HepG2 (cell line): ENCODE measurements around the gene TNNT1. TPM values are rescaled to one million over a fixed set of nuclear protein-coding genes. Genes with fewer than 3 reads are reported as not detected.

Experiments
- ATAC-seq: fragments of 200-7000 bp; cut with Tn5 transposase; 3 replicates; pipeline ENCODE4 v1.9.1; 2020; ENCODE audit warnings: mild to moderate bottlenecking, moderate library complexity
- BruUV-seq: library from RNA; stranded (reverse); fragments of 400-500 nt; replicated peaks from 2 replicates; lab custom pipeline; 2021; lab: Mats Ljungman, UMichigan
- CTCF ChIA-PET: fragments of 300-600 bp; formaldehyde crosslinking; extraction: SDS; loops from one replicate; lab custom pipeline; 2021; ENCODE audit warnings: low total read pairs, inconsistent platforms, low intra/inter-chr PET ratio; lab: Yijun Ruan, JAX
- POLR2A ChIA-PET: fragments of 350-600 bp; sonication (Branson Sonifier 250); formaldehyde crosslinking; loops from one replicate; lab custom pipeline; 2020; ENCODE audit warnings: antibody characterized with exemption, inconsistent platforms; lab: Yijun Ruan, JAX
- DNase-seq: peaks from one replicate; pipeline ENCODE4 v3.0.0-alpha.2; 2015; ENCODE audit warnings: low spot score
- FAIRE-seq: peaks from 3 replicates; lab custom pipeline; 2011; peaks lifted over from hg19 to GRCh38; lab: Jason Lieb, UNC
- H2AFZ ChIP-seq: one replicate; pipeline ENCODE4 v1.6.1; 2011; ENCODE audit warnings: low read length, inconsistent platforms
- H3K27ac ChIP-seq: fragments of 300-600 bp; 3 replicates; pipeline ENCODE4 v1.8.0; 2011; ENCODE audit warnings: mixed run types, mild to moderate bottlenecking, mixed read lengths, low read length, inconsistent platforms; ENCODE audit not compliant: insufficient read depth; ENCODE audit errors: extremely low read length
- H3K27me3 ChIP-seq, 2 experiments: fragments of 200-600 bp in 1 of 2; 2 replicates in 1 of 2; 3 replicates in 1 of 2; pipeline versions ENCODE4 v1.6.0 to v1.8.0; 2011; ENCODE audit warnings: low read length in 2 of 2, mild to moderate bottlenecking in 2 of 2, moderate library complexity in 2 of 2, inconsistent platforms in 1 of 2; ENCODE audit not compliant: insufficient read depth in 2 of 2, control insufficient read depth in 1 of 2
- H3K36me3 ChIP-seq, 2 experiments: fragments of 200-600 bp in 1 of 2; replicated peaks in 1 of 2; 2 replicates in 1 of 2; 3 replicates in 1 of 2; pipeline versions ENCODE4 v1.5.1 to v1.8.0; 2011; ENCODE audit warnings: low read length in 2 of 2, inconsistent platforms in 1 of 2; ENCODE audit not compliant: insufficient read depth in 2 of 2, control insufficient read depth in 1 of 2
- H3K4me1 ChIP-seq: 2 replicates; pipeline ENCODE4 v1.5.1; 2012; ENCODE audit warnings: low read length, inconsistent platforms; ENCODE audit not compliant: insufficient read depth
- H3K4me2 ChIP-seq: 2 replicates; pipeline ENCODE4 v1.6.0; 2011; ENCODE audit warnings: low read depth, low read length, inconsistent platforms
- H3K4me3 ChIP-seq, 3 experiments: fragments of 200-600 bp in 1 of 3; sonication (generic), shearing (Covaris generic) in 1 of 3; replicated peaks in 1 of 3; 2 replicates each; pipeline ENCODE4 v1.5.1; 2011 to 2016; ENCODE audit warnings: low read length in 3 of 3, inconsistent platforms in 2 of 3, low read depth in 2 of 3, mild to moderate bottlenecking in 2 of 3, control low read depth in 1 of 3, mixed read lengths in 1 of 3; ENCODE audit not compliant: insufficient read depth in 1 of 3
- H3K79me2 ChIP-seq: one replicate; pipeline ENCODE4 v1.6.1; 2011; ENCODE audit warnings: low read length, inconsistent platforms; ENCODE audit not compliant: insufficient read depth
- H3K9ac ChIP-seq: 2 replicates; pipeline ENCODE4 v1.6.0; 2011; ENCODE audit warnings: mild to moderate bottlenecking, low read depth, low read length, inconsistent platforms; ENCODE audit not compliant: insufficient read depth
- H3K9me3 ChIP-seq: 2 replicates; pipeline ENCODE4 v1.5.1; 2012; ENCODE audit warnings: mild to moderate bottlenecking, low read length
- H4K20me1 ChIP-seq: 2 replicates; pipeline ENCODE4 v1.6.0; 2011; ENCODE audit warnings: inconsistent platforms, mild to moderate bottlenecking, low read length, moderate library complexity; ENCODE audit not compliant: insufficient read depth
- BORCS8-MEF2B ChIP-seq: sonication (generic); formaldehyde crosslinking; IDR thresholded peaks from 2 replicates; pipeline ENCODE4 v1.8.0; 2022; ENCODE audit warnings: mild to moderate bottlenecking, missing genetic modification reagents
- CEBPG ChIP-seq: IDR thresholded peaks from 2 replicates; pipeline ENCODE4 v1.6.1; 2016
- GABPB1 ChIP-seq: IDR thresholded peaks from 2 replicates; pipeline ENCODE4 v1.6.1; 2016; ENCODE audit warnings: mild to moderate bottlenecking, missing genetic modification reagents, moderate library complexity, missing compliant biosample characterization
- NR2F2 ChIP-seq: IDR thresholded peaks from 2 replicates; pipeline ENCODE4 v1.6.1; 2012; ENCODE audit warnings: low read depth, inconsistent platforms, borderline replicate concordance
- RXRA ChIP-seq: sonication (generic); formaldehyde crosslinking; IDR thresholded peaks from 2 replicates; pipeline ENCODE4 v1.5.1; 2020; ENCODE audit warnings: missing genetic modification reagents
- SNAI1 ChIP-seq: sonication (generic); formaldehyde crosslinking; IDR thresholded peaks from 2 replicates; pipeline ENCODE4 v1.5.0; 2020; ENCODE audit warnings: mild to moderate bottlenecking, missing genetic modification reagents, borderline replicate concordance
- TEAD3 ChIP-seq: optimal IDR thresholded peaks from 2 replicates; pipeline ENCODE3; 2016; ENCODE audit warnings: borderline replicate concordance
- ZMAT3 ChIP-seq: sonication (generic); formaldehyde crosslinking; conservative IDR thresholded peaks from 2 replicates; pipeline ENCODE4 v1.7.0; 2021; ENCODE audit warnings: missing genetic modification reagents
- ZNF138 ChIP-seq: sonication (generic); formaldehyde crosslinking; IDR thresholded peaks from 2 replicates; pipeline ENCODE4 v1.5.0; 2020; ENCODE audit warnings: mild to moderate bottlenecking, low read depth, missing genetic modification reagents
- ZNF232 ChIP-seq: sonication (generic); formaldehyde crosslinking; IDR thresholded peaks from 2 replicates; pipeline ENCODE4 v1.4.0; 2020; ENCODE audit warnings: missing genetic modification reagents, borderline replicate concordance
- ZNF766 ChIP-seq: sonication (generic); formaldehyde crosslinking; IDR thresholded peaks from 2 replicates; pipeline ENCODE4 v1.5.0; 2020; ENCODE audit warnings: missing genetic modification reagents, borderline replicate concordance
- ZNF777 ChIP-seq: sonication (generic); formaldehyde crosslinking; IDR thresholded peaks from 2 replicates; pipeline ENCODE4 v1.4.0; 2020; ENCODE audit warnings: missing genetic modification reagents
- WGBS: methylation state at CpG from one replicate; pipeline ENCODE4 v1.1.6; 2017; ENCODE audit warnings: low lambda C conversion rate; 5-methylcytosine and 5-hydroxymethylcytosine counted together
- in situ Hi-C: cut with HindIII; loops from 2 replicates; pipeline ENCODE4 v1.10.0; 2017; ENCODE audit warnings: low pct_unique_long_range_greater_than_20kb; ENCODE audit not compliant: extremely low pct_ligation_motif_present
- intact Hi-C: fragments of 100-400 bp; cut with micrococcal nuclease; formaldehyde crosslinking; loops from one replicate; pipeline ENCODE4 v1.10.0; 2022; ENCODE audit not compliant: unreplicated experiment
- polyA plus RNA-seq, 8 experiments: library from polyadenylated mRNA; depleted of rRNA in 3 of 8; stranded (reverse) in 7 of 8; unstranded in 1 of 8; fragments of >200 nt; fragmentation: Illumina TruSeq in 4 of 8; extraction: Trizol in 4 of 8; gene quantifications; 2 replicates each; pipeline versions ENCODE4 v1.2.1 to v1.2.3, GENCODE V29; 2011 to 2016; ENCODE audit warnings: low read depth in 4 of 8, missing spikeins in 1 of 8, mixed read lengths in 1 of 8; ENCODE audit not compliant: insufficient read depth in 1 of 8
- total RNA-seq, 5 experiments: library from RNA; depleted of rRNA; stranded (reverse); fragments of >200 nt; fragmentation: Illumina TruSeq; extraction: Trizol; gene quantifications; 2 replicates each; pipeline ENCODE4 v1.2.3, GENCODE V29; 2016; ENCODE audit warnings: low read depth in 1 of 5
- TF ChIP-seq, protein P1 (sequence below): sonication (generic); formaldehyde crosslinking; IDR thresholded peaks from 2 replicates; pipeline ENCODE4 v1.4.0; 2020; ENCODE audit warnings: missing genetic modification reagents
- TF ChIP-seq, protein P2 (sequence below): sonication (generic); formaldehyde crosslinking; IDR thresholded peaks from 2 replicates; pipeline ENCODE4 v1.5.0; 2020; ENCODE audit warnings: mild to moderate bottlenecking, missing genetic modification reagents, moderate library complexity
- TF ChIP-seq, protein P3 (sequence below): sonication (generic); formaldehyde crosslinking; IDR thresholded peaks from 2 replicates; pipeline ENCODE4 v1.8.0; 2022; ENCODE audit warnings: missing genetic modification reagents, mild to moderate bottlenecking, inconsistent platforms, borderline replicate concordance
- TF ChIP-seq, protein P4 (sequence below): sonication (generic); formaldehyde crosslinking; IDR thresholded peaks from 2 replicates; pipeline ENCODE4 v1.8.1; 2023; ENCODE audit warnings: mild to moderate bottlenecking, missing genetic modification reagents

Gene TNNT1
- total and polyA plus RNA-seq, 2 of the 13 experiments (the other 11 are each of a cell fraction or from before 2014, with no cell fraction given) = 1.3 to 2.4 TPM

DNA sequence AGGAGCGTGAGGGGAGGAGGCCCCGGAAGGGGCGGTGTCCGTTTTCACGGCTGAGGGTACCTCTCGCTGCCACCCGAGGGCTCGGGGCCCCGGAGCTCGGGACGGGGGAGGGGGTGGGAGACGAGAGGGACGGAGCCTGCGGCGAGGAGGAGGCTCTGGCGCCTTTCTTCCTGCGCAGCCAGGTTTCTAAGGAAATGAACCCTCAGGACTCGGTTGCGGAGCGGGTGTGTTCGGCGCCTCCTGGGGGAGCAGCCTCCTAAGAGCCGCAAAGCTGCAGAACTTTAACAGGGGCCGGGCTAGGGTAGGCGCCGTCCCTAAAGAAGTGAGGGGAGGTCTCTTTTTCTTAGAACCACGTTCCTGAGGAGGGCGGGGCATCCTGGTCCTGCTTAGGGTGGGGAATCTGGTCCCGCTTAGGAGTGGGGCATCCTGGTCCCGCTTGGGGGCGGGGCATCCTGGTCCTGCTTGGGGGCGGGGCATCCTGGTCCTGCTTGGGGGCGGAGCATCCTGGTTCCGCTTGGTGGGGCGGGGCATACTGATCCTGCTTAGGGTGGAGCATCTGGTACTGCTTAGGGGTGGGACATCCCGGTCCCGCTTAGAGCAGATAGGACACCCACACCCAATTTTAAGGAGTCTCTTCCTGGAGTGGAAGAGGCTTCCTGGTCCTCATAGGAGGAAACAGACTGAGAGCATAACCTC, 24.9 kb upstream of the TNNT1 start:
- in situ Hi-C loops = no loop called here
- no peaks in the 10 kb centered on the region for H3K36me3 ChIP-seq
- peaks cover 26% of the 10 kb centered on the region for H3K4me1 ChIP-seq
- no peaks in the 10 kb centered on the region for H3K79me2 ChIP-seq
- H3K9ac ChIP-seq = peak overlapping the region; percentile 10; the same call in 1 of the 2 replicates
- BruUV-seq = no TSS peak
- peak; percentile 39 for DNase-seq
- no peak for FAIRE-seq
- H3K27me3 ChIP-seq = peaks cover 3 to 48% of the 10 kb centered on the region in 2 experiments
- H2AFZ ChIP-seq = no peak overlapping the region
- H3K9me3 ChIP-seq = no peaks in the 10 kb centered on the region
- 0% methylated on average over 11 of the region's 37 CpGs for WGBS
- H3K27ac ChIP-seq = no peak overlapping the region
- H3K4me2 ChIP-seq = peak overlapping the region; percentile 94
- H3K4me3 ChIP-seq = peak overlapping the region; percentile 51 to 77 (median 64)
- ATAC-seq = peak; percentile 49
- CTCF ChIA-PET = no interaction called here
- intact Hi-C loops = no loop called here
- H4K20me1 ChIP-seq = no peaks in the 10 kb centered on the region
- POLR2A ChIA-PET = interaction anchor here (0.9 to 1.7 kb wide), 3 partner anchors 33 to 234 kb away, joined by 3 to 7 read pairs (median 3); partner anchors contain the start of genes PTPRH and UBE2S
- TF ChIP-seq ZMAT3 = 0 out of 2 replicates have a peak, but pooled peaks have one; percentile 23
- TF ChIP-seq RXRA = peak; percentile 19; the same call in 1 of the 2 replicates
- no peak for TF ChIP-seq ZNF138 (CRISPR knock-in tag)
- peak; percentile 48; the same call in 1 of the 2 replicates for TF ChIP-seq ZNF777 (CRISPR knock-in tag)
- TF ChIP-seq, protein P1, sequence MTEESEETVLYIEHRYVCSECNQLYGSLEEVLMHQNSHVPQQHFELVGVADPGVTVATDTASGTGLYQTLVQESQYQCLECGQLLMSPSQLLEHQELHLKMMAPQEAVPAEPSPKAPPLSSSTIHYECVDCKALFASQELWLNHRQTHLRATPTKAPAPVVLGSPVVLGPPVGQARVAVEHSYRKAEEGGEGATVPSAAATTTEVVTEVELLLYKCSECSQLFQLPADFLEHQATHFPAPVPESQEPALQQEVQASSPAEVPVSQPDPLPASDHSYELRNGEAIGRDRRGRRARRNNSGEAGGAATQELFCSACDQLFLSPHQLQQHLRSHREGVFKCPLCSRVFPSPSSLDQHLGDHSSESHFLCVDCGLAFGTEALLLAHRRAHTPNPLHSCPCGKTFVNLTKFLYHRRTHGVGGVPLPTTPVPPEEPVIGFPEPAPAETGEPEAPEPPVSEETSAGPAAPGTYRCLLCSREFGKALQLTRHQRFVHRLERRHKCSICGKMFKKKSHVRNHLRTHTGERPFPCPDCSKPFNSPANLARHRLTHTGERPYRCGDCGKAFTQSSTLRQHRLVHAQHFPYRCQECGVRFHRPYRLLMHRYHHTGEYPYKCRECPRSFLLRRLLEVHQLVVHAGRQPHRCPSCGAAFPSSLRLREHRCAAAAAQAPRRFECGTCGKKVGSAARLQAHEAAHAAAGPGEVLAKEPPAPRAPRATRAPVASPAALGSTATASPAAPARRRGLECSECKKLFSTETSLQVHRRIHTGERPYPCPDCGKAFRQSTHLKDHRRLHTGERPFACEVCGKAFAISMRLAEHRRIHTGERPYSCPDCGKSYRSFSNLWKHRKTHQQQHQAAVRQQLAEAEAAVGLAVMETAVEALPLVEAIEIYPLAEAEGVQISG (CRISPR knock-in tag) = 0 out of 2 replicates have a peak, but pooled peaks have one; percentile 26
- TF ChIP-seq CEBPG (CRISPR knock-in tag) = no peak
- TF ChIP-seq TEAD3 (CRISPR knock-in tag) = peak; percentile 6
- TF ChIP-seq SNAI1 (CRISPR knock-in tag) = no peak
- peak; percentile 69; the same call in 1 of the 2 replicates for TF ChIP-seq GABPB1 (CRISPR knock-in tag)
- TF ChIP-seq ZNF766 = no peak
- TF ChIP-seq, protein P2, sequence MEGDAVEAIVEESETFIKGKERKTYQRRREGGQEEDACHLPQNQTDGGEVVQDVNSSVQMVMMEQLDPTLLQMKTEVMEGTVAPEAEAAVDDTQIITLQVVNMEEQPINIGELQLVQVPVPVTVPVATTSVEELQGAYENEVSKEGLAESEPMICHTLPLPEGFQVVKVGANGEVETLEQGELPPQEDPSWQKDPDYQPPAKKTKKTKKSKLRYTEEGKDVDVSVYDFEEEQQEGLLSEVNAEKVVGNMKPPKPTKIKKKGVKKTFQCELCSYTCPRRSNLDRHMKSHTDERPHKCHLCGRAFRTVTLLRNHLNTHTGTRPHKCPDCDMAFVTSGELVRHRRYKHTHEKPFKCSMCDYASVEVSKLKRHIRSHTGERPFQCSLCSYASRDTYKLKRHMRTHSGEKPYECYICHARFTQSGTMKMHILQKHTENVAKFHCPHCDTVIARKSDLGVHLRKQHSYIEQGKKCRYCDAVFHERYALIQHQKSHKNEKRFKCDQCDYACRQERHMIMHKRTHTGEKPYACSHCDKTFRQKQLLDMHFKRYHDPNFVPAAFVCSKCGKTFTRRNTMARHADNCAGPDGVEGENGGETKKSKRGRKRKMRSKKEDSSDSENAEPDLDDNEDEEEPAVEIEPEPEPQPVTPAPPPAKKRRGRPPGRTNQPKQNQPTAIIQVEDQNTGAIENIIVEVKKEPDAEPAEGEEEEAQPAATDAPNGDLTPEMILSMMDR (CRISPR knock-in tag) = 0 out of 2 replicates have a peak, but pooled peaks have one; percentile 14
- TF ChIP-seq, protein P3, sequence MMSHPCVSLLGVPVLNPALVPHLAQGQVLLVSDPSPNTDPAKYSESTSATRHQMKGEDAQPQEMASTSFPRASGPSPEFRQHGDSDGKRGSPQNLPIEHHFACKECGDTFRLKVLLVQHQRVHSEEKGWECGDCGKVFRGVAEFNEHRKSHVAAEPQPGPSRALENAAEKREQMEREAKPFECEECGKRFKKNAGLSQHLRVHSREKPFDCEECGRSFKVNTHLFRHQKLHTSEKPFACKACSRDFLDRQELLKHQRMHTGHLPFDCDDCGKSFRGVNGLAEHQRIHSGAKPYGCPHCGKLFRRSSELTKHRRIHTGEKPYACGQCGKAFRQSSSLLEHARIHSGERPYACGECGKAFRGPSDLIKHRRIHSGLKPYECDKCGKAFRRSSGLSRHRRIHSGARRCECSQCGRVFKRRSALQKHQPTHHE (CRISPR knock-in tag) = 0 out of 2 replicates have a peak, but pooled peaks have one; percentile 46
- TF ChIP-seq, protein P4, sequence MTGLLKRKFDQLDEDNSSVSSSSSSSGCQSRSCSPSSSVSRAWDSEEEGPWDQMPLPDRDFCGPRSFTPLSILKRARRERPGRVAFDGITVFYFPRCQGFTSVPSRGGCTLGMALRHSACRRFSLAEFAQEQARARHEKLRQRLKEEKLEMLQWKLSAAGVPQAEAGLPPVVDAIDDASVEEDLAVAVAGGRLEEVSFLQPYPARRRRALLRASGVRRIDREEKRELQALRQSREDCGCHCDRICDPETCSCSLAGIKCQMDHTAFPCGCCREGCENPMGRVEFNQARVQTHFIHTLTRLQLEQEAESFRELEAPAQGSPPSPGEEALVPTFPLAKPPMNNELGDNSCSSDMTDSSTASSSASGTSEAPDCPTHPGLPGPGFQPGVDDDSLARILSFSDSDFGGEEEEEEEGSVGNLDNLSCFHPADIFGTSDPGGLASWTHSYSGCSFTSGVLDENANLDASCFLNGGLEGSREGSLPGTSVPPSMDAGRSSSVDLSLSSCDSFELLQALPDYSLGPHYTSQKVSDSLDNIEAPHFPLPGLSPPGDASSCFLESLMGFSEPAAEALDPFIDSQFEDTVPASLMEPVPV (CRISPR knock-in tag) = no peak
- no peak for TF ChIP-seq ZNF232 (CRISPR knock-in tag)
- no peak for TF ChIP-seq BORCS8-MEF2B (CRISPR knock-in tag)
- TF ChIP-seq NR2F2 = no peak
